ENCODE data around the gene CXCL16.

The CXCL16 gene

GRCh38 chr17:4724650-4725049, 15.1 kb downstream of the CXCL16 start:
- Histone ChIP-seq H2AFZ (ENCODE audit: low read depth) (no peak overlapping the region), H3K4me2 (no peak overlapping the region), H3K36me3 (ENCODE audit: insufficient read depth) (no peaks in the 10 kb centered on the region), H3K27me3 (ENCODE audit: insufficient read depth, low read depth) (no peaks in the 10 kb centered on the region), H4K20me1 (ENCODE audit: insufficient read depth) (no peaks in the 10 kb centered on the region), H3K9ac (no peak overlapping the region), H3K4me3 (IDR thresholded peaks at IDR 0.05; ENCODE audit: insufficient read depth, low read depth, low read length) (no peak overlapping the region), H3K4me1 (ENCODE audit: low read depth, poor library complexity, severe bottlenecking) (no peaks in the 10 kb centered on the region), H3K79me2 (ENCODE audit: insufficient read depth, low read depth) (no peaks in the 10 kb centered on the region), H3K27ac (no peak overlapping the region)
- no peak for TF ChIP-seq CTCF (conservative IDR thresholded peaks at IDR 0.05; ENCODE audit: low read depth, low read length)

- H2AFZ ChIP-seq (ENCODE audit: low read depth): no peak overlapping the region
- no peak overlapping the region for H3K27ac ChIP-seq
- no peaks in the 10 kb centered on the region for H3K36me3 ChIP-seq (ENCODE audit: insufficient read depth)
- no peaks in the 10 kb centered on the region for H3K27me3 ChIP-seq (ENCODE audit: insufficient read depth, low read depth)
- no peak overlapping the region for H3K4me3 ChIP-seq (IDR thresholded peaks at IDR 0.05; ENCODE audit: insufficient read depth, low read depth, low read length)
- H4K20me1 ChIP-seq (ENCODE audit: insufficient read depth): no peaks in the 10 kb centered on the region
- TF ChIP-seq CTCF (conservative IDR thresholded peaks at IDR 0.05; ENCODE audit: low read depth, low read length): no peak
- H3K4me2 ChIP-seq: no peak overlapping the region
- H3K9ac ChIP-seq: no peak overlapping the region
- no peaks in the 10 kb centered on the region for H3K4me1 ChIP-seq (ENCODE audit: low read depth, poor library complexity, severe bottlenecking)
- no peaks in the 10 kb centered on the region for H3K79me2 ChIP-seq (ENCODE audit: insufficient read depth, low read depth)
Observed at GRCh38 chr17:4722678-4723240, 17.0 kb downstream of the CXCL16 start.

- no peak overlapping the region for H2AFZ ChIP-seq (ENCODE audit: low read depth)
- no peaks in the 10 kb centered on the region for H3K79me2 ChIP-seq (ENCODE audit: insufficient read depth, low read depth)
- no peaks in the 10 kb centered on the region for H4K20me1 ChIP-seq (ENCODE audit: insufficient read depth)
- no peak for TF ChIP-seq CTCF (conservative IDR thresholded peaks at IDR 0.05; ENCODE audit: low read depth, low read length)
- no peak overlapping the region for H3K4me3 ChIP-seq (IDR thresholded peaks at IDR 0.05; ENCODE audit: insufficient read depth, low read depth, low read length)
- H3K36me3 ChIP-seq (ENCODE audit: insufficient read depth): no peaks in the 10 kb centered on the region
- H3K27ac ChIP-seq: no peak overlapping the region
- H3K4me2 ChIP-seq: no peak overlapping the region
- no peak overlapping the region for H3K9ac ChIP-seq
- no peaks in the 10 kb centered on the region for H3K4me1 ChIP-seq (ENCODE audit: low read depth, poor library complexity, severe bottlenecking)
- H3K27me3 ChIP-seq (ENCODE audit: insufficient read depth, low read depth): no peaks in the 10 kb centered on the region
Observed at GRCh38 chr17:4721203-4722135, 18.3 kb downstream of the CXCL16 start.

GRCh38 chr17:4720787-4721186, 18.9 kb downstream of the CXCL16 start:
- Histone ChIP-seq H3K4me3 (IDR thresholded peaks at IDR 0.05; ENCODE audit: insufficient read depth, low read depth, low read length) (no peak overlapping the region), H3K36me3 (ENCODE audit: insufficient read depth) (no peaks in the 10 kb centered on the region), H2AFZ (ENCODE audit: low read depth) (no peak overlapping the region), H4K20me1 (ENCODE audit: insufficient read depth) (no peaks in the 10 kb centered on the region), H3K9ac (no peak overlapping the region), H3K4me2 (no peak overlapping the region), H3K27ac (no peak overlapping the region), H3K27me3 (ENCODE audit: insufficient read depth, low read depth) (no peaks in the 10 kb centered on the region), H3K79me2 (ENCODE audit: insufficient read depth, low read depth) (no peaks in the 10 kb centered on the region), H3K4me1 (ENCODE audit: low read depth, poor library complexity, severe bottlenecking) (no peaks in the 10 kb centered on the region)
- TF ChIP-seq CTCF (conservative IDR thresholded peaks at IDR 0.05; ENCODE audit: low read depth, low read length): no peak

Measured in KMS-11 (cell line).